SK-N-DZ (cell line): ENCODE results near the gene SCNM1.
A peak's percentile ranks its signal among the peaks of the same experiment; 100 is the strongest.
"Not testable (repeated sequence)": the region's sequence is repeated elsewhere in the genome, so short reads cannot be mapped to it uniquely, and the experiment has no call there.

Source experiments
- DNase-seq: peaks from one replicate; pipeline ENCODE4 v3.0.0-alpha.2; 2015; ENCODE audit warnings: low spot score

The SCNM1 gene

DNA sequence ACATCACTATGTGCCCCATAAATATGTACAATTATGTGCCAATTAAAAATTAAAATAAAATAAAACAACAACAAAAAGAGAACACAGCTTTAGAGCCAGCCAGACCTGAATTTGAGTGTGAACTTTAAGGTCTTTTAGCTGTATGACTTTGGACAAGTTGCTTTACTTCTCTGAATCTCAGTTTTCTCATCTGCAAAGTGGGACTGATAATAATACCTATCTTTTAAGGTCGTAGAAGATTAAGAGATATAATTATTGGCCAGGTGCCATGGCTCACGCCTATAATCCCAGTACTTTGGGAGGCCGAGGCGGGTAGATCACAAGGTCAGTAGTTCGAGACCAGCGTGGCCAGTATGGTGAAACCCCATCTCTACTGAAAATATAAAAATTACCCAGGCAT is 27.4 kb downstream of the SCNM1 start:
- no peak for DNase-seq

DNA sequence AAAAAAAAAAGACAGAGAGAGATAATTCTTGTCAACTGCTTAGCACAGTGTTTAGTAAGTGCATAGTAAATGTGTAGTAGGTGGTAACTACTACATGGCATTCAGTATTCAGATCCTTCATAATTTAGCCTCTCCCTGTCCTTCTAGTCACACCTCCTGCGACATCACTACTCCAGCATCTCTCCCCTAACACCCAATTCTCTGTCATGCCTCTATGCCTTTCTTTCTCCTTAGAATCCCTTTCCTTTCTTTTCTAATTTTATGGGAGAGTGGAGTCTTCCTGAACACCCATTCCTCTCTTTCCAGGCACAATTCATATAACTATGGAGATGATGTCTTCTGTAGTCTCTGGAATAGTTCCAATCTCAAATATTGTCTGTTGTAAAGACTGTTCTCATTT is 27.9 kb downstream of the SCNM1 start:
- no peak for DNase-seq

DNA sequence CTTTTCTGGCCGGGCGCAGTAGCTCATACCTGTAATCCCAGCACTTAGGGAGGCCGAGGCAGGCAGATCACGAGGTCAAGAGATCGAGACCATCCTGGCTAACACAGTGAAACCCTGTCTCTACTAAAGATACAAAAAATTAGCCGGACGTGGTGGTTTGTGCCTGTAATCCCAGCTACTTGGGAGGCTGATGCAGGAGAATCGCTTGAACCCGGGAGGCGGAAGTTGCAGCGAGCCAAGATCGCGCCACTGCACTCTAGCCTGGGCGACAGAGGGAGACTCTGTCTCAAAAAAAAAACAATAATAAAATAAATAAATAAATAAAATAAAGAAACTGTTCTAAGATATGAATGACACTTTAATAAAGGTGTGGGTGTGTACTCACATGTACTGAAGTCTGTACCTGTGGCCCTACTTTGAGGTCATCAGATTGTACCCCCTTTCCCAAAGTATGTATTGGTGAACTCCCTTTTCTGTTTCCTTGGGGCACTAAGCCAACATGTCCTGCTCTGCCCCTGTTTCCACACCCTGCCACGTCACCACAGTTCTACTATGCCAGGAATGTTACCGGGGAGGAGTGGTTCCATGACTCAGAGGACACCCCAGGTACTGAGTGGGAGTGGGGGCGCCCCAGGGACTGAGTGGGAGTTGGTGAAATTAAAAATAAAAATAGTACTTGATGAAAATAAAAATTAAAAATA is 29.1 kb downstream of the SCNM1 start:
- DNase-seq = not testable (repeated sequence)

DNA sequence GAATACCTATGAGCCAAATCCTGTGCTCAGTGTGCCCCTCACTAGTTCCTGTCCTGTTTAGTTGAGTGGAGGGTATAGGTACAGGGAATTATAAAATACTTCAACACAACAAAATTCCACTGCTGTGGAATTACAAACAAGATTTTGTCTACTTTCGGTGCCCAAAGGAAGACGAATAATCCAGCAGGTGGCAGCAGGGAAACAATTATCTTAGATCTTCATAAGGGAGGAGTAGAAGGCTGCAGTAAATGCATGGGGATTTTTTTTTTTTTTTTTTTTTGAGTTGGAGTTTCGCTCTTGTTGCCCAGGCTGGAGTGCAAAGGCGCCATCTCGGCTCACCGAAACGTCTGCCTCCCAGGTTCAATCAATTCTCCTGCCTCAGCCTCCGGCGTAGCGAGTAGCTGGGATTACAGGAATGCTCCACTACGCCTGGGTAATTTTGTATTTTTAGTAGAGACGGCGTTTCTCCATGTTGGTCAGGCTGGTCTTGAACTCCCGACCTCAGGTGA is 30.4 kb downstream of the SCNM1 start:
- peak; percentile 88 for DNase-seq

DNA sequence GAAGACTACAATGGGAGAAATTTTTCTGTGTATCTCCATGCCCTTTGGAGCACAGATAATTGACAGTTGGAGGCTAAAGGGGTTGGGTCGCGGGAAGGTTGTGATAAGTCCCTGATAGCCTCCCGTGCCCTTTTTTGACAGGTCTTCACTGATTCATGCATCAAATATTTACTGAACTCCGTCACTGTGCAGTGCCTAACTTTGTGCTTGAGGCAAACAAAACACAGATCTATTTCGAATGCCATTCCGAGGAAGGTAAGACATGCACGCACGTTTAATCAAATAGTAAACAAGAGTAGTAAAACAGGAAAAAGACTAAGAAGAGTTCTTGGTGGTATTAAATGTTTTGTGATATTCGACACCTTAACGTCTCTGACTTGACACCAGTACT is 31.9 kb downstream of the SCNM1 start:
- DNase-seq = no peak

DNA sequence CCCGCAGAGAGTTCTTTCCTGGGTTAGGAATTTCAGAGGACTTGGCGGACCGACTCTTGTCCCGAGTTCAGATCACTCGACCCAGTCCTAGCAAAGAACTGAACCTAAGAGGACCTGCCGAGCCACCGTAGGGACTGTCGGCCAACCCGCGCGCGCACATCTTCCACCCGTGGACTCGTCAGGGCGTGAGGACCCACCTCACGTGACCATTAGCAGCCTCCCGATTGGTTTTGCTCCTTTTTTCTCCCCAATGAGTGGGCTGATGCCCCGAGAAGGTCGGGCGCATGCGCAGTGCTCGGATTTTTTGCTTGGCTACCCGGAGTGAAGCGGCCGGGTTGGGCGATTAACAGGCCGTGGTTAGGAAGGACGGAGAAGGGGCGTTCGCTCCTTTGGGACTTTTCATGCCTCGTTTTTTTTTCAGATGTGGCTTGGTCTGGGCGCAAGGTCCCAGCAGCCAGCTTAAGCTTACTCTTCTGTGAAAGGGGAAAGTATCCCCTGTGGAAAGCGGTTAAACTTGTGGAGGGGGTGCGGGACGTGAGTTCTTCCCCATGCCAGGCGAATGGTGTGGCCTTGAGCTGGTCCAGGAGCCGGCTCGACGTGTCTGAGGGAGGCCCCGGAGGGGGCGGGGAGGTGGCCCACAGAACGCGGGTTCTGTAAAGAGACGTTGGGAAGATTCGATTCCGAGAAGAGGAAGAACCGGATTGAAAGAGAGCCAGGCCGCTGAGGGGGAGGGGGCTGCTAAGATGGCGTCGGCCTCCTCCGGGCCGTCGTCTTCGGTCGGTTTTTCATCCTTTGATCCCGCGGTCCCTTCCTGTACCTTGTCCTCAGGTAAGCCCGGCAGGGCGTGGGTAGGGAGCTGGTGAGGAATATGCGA is 32.5 kb downstream of the SCNM1 start, which contains the start of gene PIP5K1A:
Gene PIP5K1A (plus strand): TSS at position 299 of the 874 bp plus-strand sequence. CDS start 445 bp downstream, at position 744.
- DNase-seq = peak; percentile 99

DNA sequence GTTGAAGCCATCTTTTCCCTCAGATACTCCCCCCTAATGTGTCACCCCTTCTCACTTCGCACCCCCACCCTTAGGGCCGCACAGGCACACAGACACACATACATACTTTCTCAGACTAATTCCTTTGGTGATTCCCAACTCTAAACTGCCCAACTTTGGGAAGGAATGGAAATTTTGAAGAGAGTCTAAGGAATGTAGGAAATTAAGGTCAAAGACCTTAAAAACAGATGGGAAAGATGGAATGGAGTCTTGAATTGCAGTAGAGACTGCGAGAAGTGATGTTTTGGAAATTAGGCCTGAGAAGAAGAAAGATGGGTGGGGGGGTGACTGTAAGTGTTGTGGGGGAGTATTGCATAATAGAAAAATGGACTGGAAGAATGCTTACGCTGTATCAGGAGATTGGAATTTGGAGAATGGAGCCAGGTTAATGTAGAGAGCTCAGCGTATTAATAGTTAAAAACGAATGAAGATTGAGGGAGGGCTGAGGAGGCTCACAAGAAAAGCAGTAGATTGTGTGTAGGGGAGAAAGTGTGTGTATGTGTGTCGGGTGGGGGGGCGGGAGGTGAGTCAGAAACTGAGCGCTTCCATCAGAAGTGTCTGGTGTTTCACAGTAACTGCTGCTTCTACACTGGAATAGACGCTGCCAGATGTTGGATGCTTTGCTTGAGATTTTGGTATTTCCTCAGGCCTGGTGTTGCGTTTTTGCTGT is 34.1 kb downstream of the SCNM1 start:
- no peak for DNase-seq

DNA sequence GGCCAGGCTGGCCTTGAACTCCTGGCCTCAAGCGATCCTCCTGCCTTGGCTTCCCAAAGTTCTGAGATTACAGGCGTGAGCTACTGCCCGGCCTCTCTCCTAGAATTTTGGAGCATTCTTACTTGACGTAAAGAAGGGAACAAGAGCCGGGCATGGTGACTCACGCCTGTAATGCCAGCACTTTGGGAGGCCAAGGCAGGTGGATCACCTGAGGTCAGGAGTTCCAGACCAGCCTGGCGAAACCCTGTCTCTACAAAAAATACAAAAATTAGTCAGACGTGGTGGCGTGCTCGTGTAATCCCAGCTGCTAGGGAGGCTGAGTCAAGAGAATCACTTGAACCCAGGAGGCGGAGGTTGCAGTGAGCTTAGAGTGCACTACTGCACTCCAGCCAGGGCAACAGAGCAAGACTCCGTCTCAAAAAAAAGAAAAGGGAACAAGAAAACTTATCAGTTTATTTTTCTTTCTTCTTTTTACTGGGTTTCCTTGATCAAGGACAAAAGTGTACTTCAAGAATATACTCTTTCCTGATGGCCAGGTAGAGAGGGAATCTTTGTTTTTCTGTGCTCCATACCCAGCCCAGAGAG is 39.5 kb downstream of the SCNM1 start:
- not testable (repeated sequence) for DNase-seq

DNA sequence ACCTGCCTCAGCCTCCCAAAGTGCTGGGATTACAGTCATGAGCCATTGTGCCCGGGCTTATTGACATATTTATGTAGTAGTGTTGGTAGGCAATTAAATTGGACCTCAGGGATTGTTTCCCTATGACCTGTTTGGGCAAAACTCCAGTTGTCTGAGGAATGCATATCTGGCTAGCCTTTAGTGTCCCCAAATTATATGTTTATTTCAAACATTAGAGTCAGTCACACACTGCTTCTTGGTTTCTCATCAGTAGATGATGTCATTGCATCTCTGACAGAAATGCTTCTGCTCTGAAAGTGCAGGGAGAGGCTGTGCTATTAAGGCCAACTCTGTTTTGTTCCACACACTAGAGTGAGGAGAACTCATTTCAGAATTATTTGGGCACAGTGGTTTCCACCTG is 44.9 kb downstream of the SCNM1 start:
- DNase-seq = no peak

DNA sequence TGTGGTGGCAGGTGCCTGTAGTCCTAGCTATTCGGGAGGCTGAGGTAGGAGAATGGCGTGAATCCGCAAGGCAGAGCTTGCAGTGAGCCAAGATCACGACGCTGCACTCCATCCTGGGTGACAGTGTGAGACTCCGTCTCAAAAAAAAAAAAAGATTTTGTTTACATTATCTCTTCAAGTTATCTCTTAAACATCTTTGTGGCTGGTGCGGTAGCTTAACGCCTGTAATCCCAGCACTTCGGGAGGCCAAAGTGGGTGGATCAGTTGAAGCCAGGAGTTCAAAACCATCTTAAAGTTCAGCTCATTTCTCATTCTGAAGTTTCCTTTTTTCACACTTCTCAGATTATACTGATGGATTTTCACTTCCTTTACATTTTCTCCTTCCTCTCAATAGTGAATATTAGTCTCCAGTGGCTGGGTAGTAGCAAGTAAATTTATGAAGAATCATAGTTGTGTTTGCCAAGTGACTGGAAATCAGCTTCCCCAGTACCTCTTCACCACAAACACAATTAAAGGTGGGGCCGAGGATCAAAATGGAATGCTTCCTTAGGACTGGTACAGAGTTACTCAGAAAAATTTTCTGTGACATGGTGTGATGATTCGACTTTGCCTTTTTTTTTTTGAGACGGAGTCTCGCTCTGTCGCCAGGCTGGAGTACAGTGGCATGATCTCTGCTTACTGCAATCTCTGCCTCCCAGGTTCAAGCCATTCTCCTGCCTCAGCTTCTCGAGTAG is 46.2 kb downstream of the SCNM1 start:
- DNase-seq = no peak

DNA sequence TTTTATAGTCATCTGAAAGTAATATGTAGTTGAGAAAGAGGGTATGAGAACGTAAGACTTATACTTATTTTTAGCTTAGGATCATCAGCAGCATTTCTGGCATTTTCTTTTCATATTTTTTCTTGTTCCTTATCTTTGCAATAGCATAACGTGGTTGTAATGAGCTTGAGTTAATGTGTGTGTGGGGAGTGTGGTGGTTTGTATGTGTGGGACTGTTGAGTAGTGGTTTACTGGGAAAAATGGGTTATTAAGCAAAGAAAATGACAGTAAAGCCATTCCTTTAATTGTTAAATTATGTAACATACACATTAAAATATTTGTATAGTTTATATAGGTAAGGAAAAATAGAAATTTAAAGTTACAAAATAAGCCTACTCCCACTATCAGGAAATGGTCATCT is 47.6 kb downstream of the SCNM1 start:
- DNase-seq = no peak
